H1 (cell line): ENCODE measurements around the gene ZNF785.

Experiments used
- CTCF ChIP-seq, 3 experiments: IDR thresholded peaks; 1 replicate in 2 of 3; 2 replicates in 1 of 3; pipeline versions ENCODE4 v1.5.1 to v1.6.1; 2011; ENCODE audit warnings: low read length in 3 of 3, mild to moderate bottlenecking in 3 of 3, inconsistent platforms in 2 of 3, low read depth in 1 of 3, moderate library complexity in 1 of 3; ENCODE audit not compliant: insufficient read depth in 1 of 3; ENCODE audit errors: control extremely low read depth in 1 of 3
- MAX ChIP-seq: IDR thresholded peaks from 2 replicates; pipeline ENCODE4 v1.6.1; 2012; ENCODE audit warnings: inconsistent platforms
- POLR2A ChIP-seq, 2 experiments: IDR thresholded peaks; 1 replicate in 1 of 2; 2 replicates in 1 of 2; pipeline ENCODE4 v1.6.1; 2011; ENCODE audit warnings: low read depth in 2 of 2, low read length in 2 of 2, mild to moderate bottlenecking in 2 of 2; ENCODE audit errors: control extremely low read depth in 1 of 2

- TF ChIP-seq POLR2A (IDR thresholded peaks at IDR 0.05; ENCODE audit: control extremely low read depth in 1 of 2, low read depth in 2 of 2, low read length in 2 of 2) (no peak), MAX (no peak), CTCF (IDR thresholded peaks at IDR 0.05; ENCODE audit: control extremely low read depth in 1 of 3, insufficient read depth in 1 of 3, low read depth in 1 of 3, low read length in 3 of 3) (peak; percentile 82 to 94 (median 84))
Measured at GRCh38 chr16:30628628-30629540, 43.4 kb upstream of the ZNF785 start.
